IPS-18c (cell line): ENCODE measurements around the gene PITRM1.

Experiments
- H3K4me3 ChIP-seq: 2 replicates; pipeline ENCODE4 v1.7.0; 2013; ENCODE audit warnings: low read depth, mild to moderate bottlenecking, low read length, moderate library complexity; ENCODE audit not compliant: insufficient read depth
- H3K9me3 ChIP-seq: one replicate; pipeline ENCODE4 v1.6.1; 2013; ENCODE audit warnings: mild to moderate bottlenecking, low read length, moderate library complexity; ENCODE audit not compliant: control insufficient read depth, insufficient read depth

PITRM1 gene

DNA sequence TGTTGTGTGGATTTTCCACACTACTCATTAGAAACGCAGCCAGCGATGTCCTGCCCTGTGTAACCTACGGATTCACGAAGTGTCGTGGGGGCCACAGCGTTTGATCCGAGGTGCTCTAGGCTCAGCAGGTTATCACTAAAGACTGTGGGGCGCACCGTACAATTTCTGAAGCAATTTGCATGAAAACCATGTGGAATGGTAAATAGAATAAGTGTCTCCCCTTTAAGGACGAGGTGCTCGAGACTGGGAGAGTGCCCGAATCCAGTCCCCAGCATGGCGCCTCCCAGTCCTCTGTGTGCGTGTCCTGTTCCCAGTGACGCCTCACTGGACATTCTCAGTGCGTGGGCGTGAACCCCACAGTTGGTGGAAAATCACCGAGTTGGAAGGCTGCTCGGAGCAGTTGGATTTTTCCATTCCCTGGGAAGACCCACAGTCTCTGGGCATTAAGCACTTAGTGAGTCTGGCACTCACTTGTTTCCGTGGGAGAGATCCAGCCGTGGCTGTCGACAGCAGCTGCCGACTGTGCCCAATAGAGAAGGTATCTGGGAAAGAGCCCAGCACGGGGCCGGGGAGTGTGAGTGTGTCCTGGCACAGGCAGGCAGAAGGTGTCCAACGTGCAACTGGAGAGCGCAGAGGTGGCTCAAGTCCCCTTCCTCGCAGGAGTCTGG lies 68.2 kb downstream of the PITRM1 start:
- no peaks in the 10 kb centered on the region for H3K9me3 ChIP-seq
- H3K4me3 ChIP-seq = no peak overlapping the region

DNA sequence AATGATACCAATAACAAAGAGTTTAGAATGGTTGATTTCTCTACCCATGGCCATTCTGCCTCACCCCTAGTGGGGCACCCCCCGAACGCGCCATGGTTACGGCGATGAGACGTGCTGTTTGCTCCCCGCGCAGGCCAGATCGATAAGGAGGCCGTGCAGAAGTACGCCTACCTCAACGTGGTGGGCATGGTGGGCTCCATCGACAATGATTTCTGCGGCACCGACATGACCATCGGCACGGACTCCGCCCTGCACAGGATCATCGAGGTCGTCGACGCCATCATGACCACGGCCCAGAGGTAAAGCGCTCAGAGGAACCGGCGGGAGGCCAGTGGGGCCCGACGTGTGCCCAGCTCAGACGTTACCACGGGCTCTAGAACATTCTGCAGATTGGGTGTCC lies 68.9 kb downstream of the PITRM1 start:
- Histone ChIP-seq H3K9me3 (no peaks in the 10 kb centered on the region), H3K4me3 (no peak overlapping the region)

DNA sequence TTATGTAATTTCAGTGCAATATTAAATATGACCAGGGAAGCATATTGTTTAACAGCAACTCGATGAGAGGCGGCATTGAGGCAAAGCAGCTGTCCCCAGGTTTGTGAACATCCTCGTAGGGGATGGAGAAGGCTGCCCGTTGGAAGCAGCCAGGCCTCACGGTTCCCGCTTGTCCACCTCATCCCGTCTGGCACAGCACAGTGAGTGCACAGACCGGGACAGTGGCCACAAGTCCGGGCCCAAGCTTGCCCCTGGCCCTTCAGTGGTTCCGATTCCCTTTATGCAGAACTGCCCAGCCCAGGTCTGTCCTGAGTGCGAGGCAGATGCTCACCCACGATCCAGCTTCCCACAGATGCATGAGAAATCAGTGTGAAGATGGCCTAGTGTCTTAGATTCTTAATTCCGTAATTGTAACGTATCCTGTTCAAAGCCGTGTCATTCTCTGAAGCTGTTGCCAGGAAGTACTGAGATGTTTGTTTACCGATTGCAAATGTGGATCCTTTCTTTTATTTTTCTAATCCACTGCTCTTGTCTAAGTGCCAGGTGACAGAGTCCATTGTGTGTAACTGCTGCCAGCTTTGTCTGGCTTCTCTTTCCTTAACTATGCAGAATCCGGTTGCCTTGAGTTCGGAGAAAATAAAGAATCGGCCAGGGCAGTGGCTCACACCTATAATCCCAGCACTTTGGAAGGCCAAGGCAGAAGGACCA lies 69.7 kb downstream of the PITRM1 start:
- no peak overlapping the region for H3K4me3 ChIP-seq
- H3K9me3 ChIP-seq = no peaks in the 10 kb centered on the region

GRCh38 chr10:3100856-3101640 lies 71.5 kb downstream of the PITRM1 start:
- Histone ChIP-seq H3K4me3 (no peak overlapping the region), H3K9me3 (no peaks in the 10 kb centered on the region)

DNA sequence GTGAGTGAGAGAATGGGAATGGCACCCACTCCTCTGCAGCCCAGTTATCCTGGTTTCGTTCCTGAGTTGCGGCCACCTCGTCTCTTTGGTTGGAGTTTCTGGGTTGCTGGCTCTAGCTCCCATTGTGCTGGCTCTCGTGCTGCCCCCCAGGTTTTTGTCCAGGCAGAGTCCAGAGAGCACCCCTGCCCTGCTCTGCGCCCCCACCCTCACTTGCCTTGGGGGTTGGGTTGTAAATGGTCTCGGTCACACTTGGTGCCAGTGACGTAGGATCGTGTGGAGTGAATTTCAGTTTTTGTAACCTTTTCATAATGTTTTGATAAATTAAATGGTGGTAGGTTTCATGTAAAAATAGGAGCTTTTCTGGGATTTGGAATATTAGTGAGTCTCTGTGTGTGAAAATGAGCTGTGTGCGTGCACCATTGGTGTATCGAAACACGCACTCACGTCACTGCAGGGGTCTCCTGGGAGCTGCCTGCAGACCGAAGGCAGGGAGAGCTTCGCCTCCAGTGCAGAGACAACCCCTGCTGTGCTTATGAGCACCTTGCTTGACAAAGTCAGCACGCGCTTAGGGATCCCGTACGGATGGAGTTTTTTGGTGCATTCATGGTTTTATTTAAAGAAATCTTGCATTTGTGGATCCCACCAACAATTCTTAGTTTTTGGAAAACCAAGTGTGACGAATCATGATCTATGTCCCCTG lies 72.3 kb downstream of the PITRM1 start:
- no peaks in the 10 kb centered on the region for H3K9me3 ChIP-seq
- no peak overlapping the region for H3K4me3 ChIP-seq

DNA sequence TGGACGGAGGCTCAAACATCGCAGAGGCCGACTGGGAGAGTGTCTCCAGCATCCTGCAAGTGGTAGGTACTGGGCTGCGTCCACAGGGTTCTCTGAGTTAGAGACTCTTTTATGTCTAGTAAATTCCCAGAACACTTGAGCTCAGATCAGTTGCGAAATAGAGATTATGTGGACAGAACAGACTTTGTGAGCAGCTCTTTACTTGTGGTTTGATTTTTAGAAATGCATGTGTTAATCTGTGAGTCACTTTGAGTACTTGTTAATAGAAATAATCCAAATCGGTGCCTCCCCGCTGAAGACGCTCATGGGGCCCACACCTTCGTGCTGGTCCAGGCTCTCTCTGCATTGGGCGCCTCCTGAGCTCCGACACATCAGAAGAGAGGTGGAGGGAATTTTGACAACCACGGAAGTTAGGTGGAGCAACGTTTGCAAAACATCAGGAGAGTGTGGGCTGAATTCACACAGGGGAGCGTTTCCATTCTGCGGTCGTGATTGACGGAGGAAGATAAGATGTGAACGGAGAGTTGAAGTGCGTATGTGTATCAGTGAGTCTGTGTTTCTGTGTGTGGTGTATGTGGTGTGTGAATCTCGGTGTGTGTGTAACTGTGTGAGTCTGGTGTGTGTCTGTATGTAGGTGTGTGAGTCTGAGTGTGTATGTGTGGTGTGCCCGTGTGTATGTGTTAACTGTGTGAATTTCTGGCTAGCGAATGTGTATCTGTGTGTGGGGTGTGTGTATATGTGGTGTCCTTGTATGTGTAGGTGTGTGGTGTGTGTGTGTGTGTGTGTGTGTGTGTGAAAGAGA lies 73.1 kb downstream of the PITRM1 start:
- no peaks in the 10 kb centered on the region for H3K9me3 ChIP-seq
- H3K4me3 ChIP-seq = no peak overlapping the region

- Histone ChIP-seq H3K4me3 (no peak overlapping the region), H3K9me3 (no peaks in the 10 kb centered on the region)
Observed at GRCh38 chr10:3098689-3099088, 73.9 kb downstream of the PITRM1 start.

DNA sequence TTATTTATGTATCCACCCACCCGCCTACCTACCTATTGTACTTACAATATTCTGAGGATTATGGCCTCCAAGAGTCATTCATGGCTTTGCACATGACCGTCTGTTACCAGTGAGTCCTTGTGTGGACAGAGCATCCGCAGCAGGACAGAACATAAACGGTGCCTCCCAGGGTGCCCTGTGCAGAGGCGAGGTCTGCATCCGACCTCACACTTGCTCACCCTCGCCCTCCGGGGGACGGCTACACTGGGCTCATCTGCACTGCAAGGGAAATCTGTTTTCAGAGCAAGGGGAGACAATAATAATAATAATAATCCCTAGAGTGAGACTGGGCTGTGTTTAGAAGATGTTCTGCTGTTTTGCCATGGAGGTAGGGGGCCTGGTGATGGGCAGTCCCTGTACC lies 75.4 kb downstream of the PITRM1 start:
- H3K4me3 ChIP-seq = no peak overlapping the region
- no peaks in the 10 kb centered on the region for H3K9me3 ChIP-seq

- Histone ChIP-seq H3K4me3 (no peak overlapping the region), H3K9me3 (peaks cover 1% of the 10 kb centered on the region)
Observed at GRCh38 chr10:3096149-3096548, 76.4 kb downstream of the PITRM1 start.

- H3K4me3 ChIP-seq = no peak overlapping the region
- peaks cover 2% of the 10 kb centered on the region for H3K9me3 ChIP-seq
Observed at GRCh38 chr10:3095373-3096139, 77.0 kb downstream of the PITRM1 start.

DNA sequence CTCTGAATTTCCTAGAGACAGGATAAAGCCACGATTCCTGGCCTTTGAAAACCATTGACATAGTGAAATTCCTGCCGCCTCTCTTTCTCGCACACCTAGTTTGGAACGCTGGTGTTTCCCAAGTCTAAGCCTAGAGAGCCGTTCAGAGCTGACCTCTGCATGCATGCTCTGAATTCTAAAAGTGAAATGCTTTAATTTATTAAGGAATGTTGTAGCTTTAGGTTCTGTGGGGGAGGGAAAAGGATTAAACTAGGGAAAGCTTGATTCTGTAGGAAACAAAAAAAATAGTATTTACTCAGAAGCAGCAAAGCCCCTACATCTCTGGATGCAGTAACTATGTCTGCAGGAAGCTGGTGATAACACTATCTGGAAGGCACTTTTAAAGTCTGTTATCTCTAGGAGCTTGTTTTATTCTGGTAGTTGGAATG lies 78.0 kb downstream of the PITRM1 start:
- Histone ChIP-seq H3K9me3 (peaks cover 2% of the 10 kb centered on the region), H3K4me3 (no peak overlapping the region)

- Histone ChIP-seq H3K4me3 (no peak overlapping the region), H3K9me3 (peaks cover 2% of the 10 kb centered on the region)
Observed at GRCh38 chr10:3093996-3094395, 78.6 kb downstream of the PITRM1 start.

DNA sequence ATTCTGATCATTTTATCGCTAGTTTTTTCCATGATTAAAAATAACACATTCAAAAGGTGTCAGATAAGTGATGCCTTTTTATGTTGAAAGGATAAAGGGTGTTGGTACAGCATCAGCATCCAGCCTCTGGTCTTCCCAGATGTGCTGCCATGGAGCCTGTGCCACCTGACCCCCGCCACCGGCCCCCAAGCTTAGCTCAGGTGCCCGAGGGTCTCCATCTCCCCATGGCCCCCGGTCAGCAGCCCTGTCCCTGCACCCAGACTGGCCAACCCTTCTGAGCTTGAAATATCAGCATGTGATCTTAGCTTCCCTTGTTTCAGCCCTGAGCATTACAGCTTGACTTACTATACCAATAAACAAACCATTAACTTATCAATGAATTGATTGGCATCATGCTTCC lies 80.7 kb downstream of the PITRM1 start:
- Histone ChIP-seq H3K4me3 (no peak overlapping the region), H3K9me3 (peaks cover 2% of the 10 kb centered on the region)

DNA sequence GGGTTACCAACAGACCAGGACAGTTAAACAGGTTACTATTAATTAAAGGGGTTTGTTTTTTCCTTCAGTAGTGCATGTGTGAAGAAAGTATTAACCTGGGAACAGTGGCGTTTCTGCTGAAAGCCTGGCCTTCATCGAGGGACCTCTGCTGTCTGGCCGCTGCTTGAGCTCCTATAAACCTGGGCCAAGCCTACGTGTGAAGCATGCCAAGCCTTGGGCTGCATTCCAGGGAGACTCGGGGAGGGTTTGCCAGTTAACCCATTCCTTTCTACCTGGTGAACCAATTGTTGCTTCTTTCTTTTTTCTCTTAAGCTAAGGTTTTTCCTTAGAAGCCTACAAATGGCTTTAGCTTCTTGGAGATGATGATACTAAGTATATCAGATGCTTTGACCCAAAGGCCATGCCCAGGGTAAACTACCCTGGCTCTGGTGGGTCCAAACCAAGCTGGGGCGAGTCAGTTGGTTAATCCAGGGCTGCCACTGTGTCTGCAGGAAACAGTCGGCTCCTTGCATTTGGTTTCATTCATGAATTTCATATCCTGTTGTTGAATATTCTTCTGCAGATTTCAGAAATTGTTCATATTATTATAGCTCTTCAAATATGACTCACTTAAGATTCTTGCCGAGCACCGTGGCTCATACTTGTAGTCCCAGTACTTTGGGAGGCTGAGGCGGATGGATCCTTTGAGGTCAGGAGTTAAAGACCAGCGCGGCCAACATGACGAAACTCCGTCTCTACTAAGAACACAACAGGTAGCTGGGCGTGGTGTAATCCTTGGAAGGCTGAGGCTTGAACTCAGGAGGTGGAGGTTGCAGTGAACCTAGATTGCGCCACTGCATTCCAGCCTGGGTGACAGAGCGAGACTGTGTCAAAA lies 81.4 kb downstream of the PITRM1 start:
- no peak overlapping the region for H3K4me3 ChIP-seq

GRCh38 chr10:3090388-3090787 lies 82.2 kb downstream of the PITRM1 start:
- Histone ChIP-seq H3K9me3 (peaks cover 2% of the 10 kb centered on the region), H3K4me3 (no peak overlapping the region)

More for the DNA sequence above, 81.4 kb downstream of the PITRM1 start:
- H3K9me3 ChIP-seq = peaks cover 2% of the 10 kb centered on the region
